HepG2 (cell line): ENCODE results near the gene THRA. TPM values are rescaled to one million over a fixed set of nuclear protein-coding genes. Genes with fewer than 3 reads are reported as not detected.
A peak's percentile ranks its signal among the peaks of the same experiment; 100 is the strongest.

ENCODE experiments used
- BATF2 ChIP-seq: sonication (generic); formaldehyde crosslinking; IDR thresholded peaks from 2 replicates; pipeline ENCODE4 v1.8.0; 2022; ENCODE audit warnings: mild to moderate bottlenecking, missing genetic modification reagents, moderate library complexity
- BORCS8-MEF2B ChIP-seq: sonication (generic); formaldehyde crosslinking; IDR thresholded peaks from 2 replicates; pipeline ENCODE4 v1.8.0; 2022; ENCODE audit warnings: mild to moderate bottlenecking, missing genetic modification reagents
- CC2D1A ChIP-seq: sonication (generic); formaldehyde crosslinking; IDR thresholded peaks from 2 replicates; pipeline ENCODE4 v1.8.1; 2023; ENCODE audit warnings: mild to moderate bottlenecking, missing genetic modification reagents
- KLF12 ChIP-seq: sonication (generic); formaldehyde crosslinking; IDR thresholded peaks from 2 replicates; pipeline ENCODE4 v1.4.0; 2020; ENCODE audit warnings: missing genetic modification reagents, borderline replicate concordance
- KMT2A ChIP-seq: sonication (generic); formaldehyde crosslinking; IDR thresholded peaks from 2 replicates; pipeline ENCODE4 v1.4.0; 2020; ENCODE audit warnings: missing genetic modification reagents
- NR2F1 ChIP-seq, 2 experiments: fragments of 450-650 bp in 1 of 2; formaldehyde crosslinking in 1 of 2; IDR thresholded peaks; 2 replicates each; pipeline versions ENCODE4 v1.5.0 to v1.6.1; 2016 to 2020; ENCODE audit warnings: mild to moderate bottlenecking in 1 of 2, missing compliant biosample characterization in 1 of 2, missing genetic modification reagents in 1 of 2, moderate library complexity in 1 of 2
- PAX8 ChIP-seq: sonication (generic); formaldehyde crosslinking; IDR thresholded peaks from 2 replicates; pipeline ENCODE4 v1.8.0; 2022; ENCODE audit warnings: mild to moderate bottlenecking, missing genetic modification reagents, borderline replicate concordance
- RARA ChIP-seq: IDR thresholded peaks from 2 replicates; pipeline ENCODE4 v1.6.1; 2016; ENCODE audit warnings: missing genetic modification reagents, missing compliant biosample characterization
- RBM39 ChIP-seq: fragments of 200-400 bp; formaldehyde crosslinking; IDR thresholded peaks from one replicate; pipeline ENCODE4 v1.6.1; 2018; ENCODE audit warnings: antibody characterized with exemption, mild to moderate bottlenecking, low read depth, low read length; ENCODE audit not compliant: poor library complexity, severe bottlenecking
- RXRA ChIP-seq: sonication (generic); formaldehyde crosslinking; IDR thresholded peaks from 2 replicates; pipeline ENCODE4 v1.5.1; 2020; ENCODE audit warnings: missing genetic modification reagents
- SRF ChIP-seq: IDR thresholded peaks from 2 replicates; pipeline ENCODE4 v1.6.1; 2011; ENCODE audit warnings: mild to moderate bottlenecking, low read depth, low read length, moderate library complexity
- SUZ12 ChIP-seq: fragments of 150-350 bp; IDR thresholded peaks from 2 replicates; pipeline ENCODE4 v1.6.1; 2014; ENCODE audit warnings: low read depth, low read length
- TARDBP ChIP-seq: sonication (generic); formaldehyde crosslinking; IDR thresholded peaks from 2 replicates; pipeline ENCODE4 v1.8.0; 2022; ENCODE audit warnings: mild to moderate bottlenecking, missing genetic modification reagents
- THRA ChIP-seq: sonication (generic); formaldehyde crosslinking; IDR thresholded peaks from 2 replicates; pipeline ENCODE4 v1.4.0; 2020; ENCODE audit warnings: missing genetic modification reagents, borderline replicate concordance
- ZBTB14 ChIP-seq: sonication (generic); formaldehyde crosslinking; IDR thresholded peaks from 2 replicates; pipeline ENCODE4 v1.4.0; 2020; ENCODE audit warnings: missing genetic modification reagents
- ZNF101 ChIP-seq: sonication (generic); formaldehyde crosslinking; IDR thresholded peaks from 2 replicates; pipeline ENCODE4 v1.4.0; 2020; ENCODE audit warnings: mild to moderate bottlenecking, low read depth, missing genetic modification reagents, borderline replicate concordance
- ZNF276 ChIP-seq: sonication (generic); formaldehyde crosslinking; IDR thresholded peaks from 2 replicates; pipeline ENCODE4 v1.4.0; 2020; ENCODE audit warnings: mild to moderate bottlenecking, low read depth, missing genetic modification reagents
- ZNF446 ChIP-seq: sonication (generic); formaldehyde crosslinking; IDR thresholded peaks from 2 replicates; pipeline ENCODE4 v1.5.0; 2020; ENCODE audit warnings: mild to moderate bottlenecking, missing genetic modification reagents
- ZNF484 ChIP-seq: sonication (generic); formaldehyde crosslinking; IDR thresholded peaks from 2 replicates; pipeline ENCODE4 v1.5.1; 2020; ENCODE audit warnings: mild to moderate bottlenecking, low read depth, missing genetic modification reagents, borderline replicate concordance
- ZNF589 ChIP-seq: sonication (generic); formaldehyde crosslinking; conservative IDR thresholded peaks from 2 replicates; pipeline ENCODE4 v1.8.0; 2022; ENCODE audit warnings: mild to moderate bottlenecking, moderate library complexity, missing genetic modification reagents
- ZNF614 ChIP-seq: IDR thresholded peaks from 2 replicates; pipeline ENCODE4 v1.6.1; 2018; ENCODE audit warnings: missing biosample characterization, missing genetic modification reagents, inconsistent platforms, borderline replicate concordance
- ZNF678 ChIP-seq: sonication (generic); formaldehyde crosslinking; IDR thresholded peaks from 2 replicates; pipeline ENCODE4 v1.4.0; 2020; ENCODE audit warnings: mild to moderate bottlenecking, missing genetic modification reagents
- ZNF839 ChIP-seq: sonication (generic); formaldehyde crosslinking; IDR thresholded peaks from 2 replicates; pipeline ENCODE4 v1.4.0; 2020; ENCODE audit warnings: missing genetic modification reagents, mild to moderate bottlenecking, borderline replicate concordance
- polyA plus RNA-seq, 8 experiments: library from polyadenylated mRNA; depleted of rRNA in 3 of 8; stranded (reverse) in 7 of 8; unstranded in 1 of 8; fragments of >200 nt; fragmentation: Illumina TruSeq in 4 of 8; extraction: Trizol in 4 of 8; gene quantifications; 2 replicates each; pipeline versions ENCODE4 v1.2.1 to v1.2.3, GENCODE V29; 2011 to 2016; ENCODE audit warnings: low read depth in 4 of 8, missing spikeins in 1 of 8, mixed read lengths in 1 of 8; ENCODE audit not compliant: insufficient read depth in 1 of 8
- total RNA-seq, 5 experiments: library from RNA; depleted of rRNA; stranded (reverse); fragments of >200 nt; fragmentation: Illumina TruSeq; extraction: Trizol; gene quantifications; 2 replicates each; pipeline ENCODE4 v1.2.3, GENCODE V29; 2016; ENCODE audit warnings: low read depth in 1 of 5
- TF ChIP-seq, protein P1 (sequence below): sonication (generic); formaldehyde crosslinking; IDR thresholded peaks from 2 replicates; pipeline ENCODE4 v1.4.0; 2020; ENCODE audit warnings: low read depth, mild to moderate bottlenecking, missing genetic modification reagents

The THRA gene
- total and polyA plus RNA-seq, 2 of the 13 experiments (the other 11 are each of a cell fraction or from before 2014, with no cell fraction given) = 8.0 to 9.9 TPM

GRCh38 chr17:40103071-40103661, 40.4 kb downstream of the THRA start (continued):
- TF ChIP-seq THRA (CRISPR knock-in tag) (peak; percentile 42; the same call in 1 of the 2 replicates), ZNF276 (CRISPR knock-in tag) (no peak), ZNF484 (no peak), RARA (peak; percentile 87), TARDBP (no peak), CC2D1A (CRISPR knock-in tag) (no peak), SUZ12 (no peak), PAX8 (CRISPR knock-in tag) (no peak), NR2F1 (CRISPR knock-in tag; IDR thresholded peaks at IDR 0.05) (peak in 1 of 2 experiments; percentile 45; a peak in 2 of 4 replicates), SRF (no peak), ZBTB14 (CRISPR knock-in tag) (no peak), ZNF678 (no peak), RXRA (CRISPR knock-in tag) (peak; percentile 63; the same call in 1 of the 2 replicates), ZNF839 (no peak), ZNF446 (CRISPR knock-in tag) (no peak), ZNF589 (CRISPR knock-in tag) (no peak), ZNF614 (CRISPR knock-in tag) (no peak; the same call in 1 of the 2 replicates), KLF12 (CRISPR knock-in tag) (no peak), RBM39 (no peak), BORCS8-MEF2B (CRISPR knock-in tag) (no peak), ZNF101 (CRISPR knock-in tag) (no peak), KMT2A (CRISPR knock-in tag) (no peak), BATF2 (CRISPR knock-in tag) (peak; percentile 29; the same call in 1 of the 2 replicates)
- TF ChIP-seq, protein P1, sequence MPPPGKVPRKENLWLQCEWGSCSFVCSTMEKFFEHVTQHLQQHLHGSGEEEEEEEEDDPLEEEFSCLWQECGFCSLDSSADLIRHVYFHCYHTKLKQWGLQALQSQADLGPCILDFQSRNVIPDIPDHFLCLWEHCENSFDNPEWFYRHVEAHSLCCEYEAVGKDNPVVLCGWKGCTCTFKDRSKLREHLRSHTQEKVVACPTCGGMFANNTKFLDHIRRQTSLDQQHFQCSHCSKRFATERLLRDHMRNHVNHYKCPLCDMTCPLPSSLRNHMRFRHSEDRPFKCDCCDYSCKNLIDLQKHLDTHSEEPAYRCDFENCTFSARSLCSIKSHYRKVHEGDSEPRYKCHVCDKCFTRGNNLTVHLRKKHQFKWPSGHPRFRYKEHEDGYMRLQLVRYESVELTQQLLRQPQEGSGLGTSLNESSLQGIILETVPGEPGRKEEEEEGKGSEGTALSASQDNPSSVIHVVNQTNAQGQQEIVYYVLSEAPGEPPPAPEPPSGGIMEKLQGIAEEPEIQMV (CRISPR knock-in tag) = no peak
